GM12878 (cell line): ENCODE results near the gene SLC30A7. TPM values are rescaled to one million over a fixed set of nuclear protein-coding genes. Genes with fewer than 3 reads are reported as not detected.

ENCODE experiments used
- ATAC-seq: fragments of 200-7000 bp; cut with Tn5 transposase; 3 replicates; pipeline ENCODE4 v1.9.1; 2020; ENCODE audit warnings: mild to moderate bottlenecking, moderate library complexity
- BruUV-seq: library from RNA; stranded (reverse); fragments of 400-500 nt; replicated peaks from 2 replicates; lab custom pipeline; 2021; lab: Mats Ljungman, UMichigan
- CTCF ChIA-PET: fragments of 300-600 bp; sonication (Branson Sonifier 250); formaldehyde crosslinking; extraction: SDS; loops from one replicate; lab custom pipeline; 2021; ENCODE audit warnings: inconsistent platforms; lab: Yijun Ruan, JAX
- POLR2A ChIA-PET: fragments of 350-600 bp; formaldehyde crosslinking; extraction: SDS; loops from one replicate; lab custom pipeline; 2021; ENCODE audit warnings: inconsistent platforms; lab: Charles Lee
- RAD21 ChIA-PET: fragments of 300-600 bp; sonication (Branson Sonifier 250); formaldehyde crosslinking; loops from one replicate; lab custom pipeline; 2023; ENCODE audit warnings: antibody characterized with exemption; ENCODE audit not compliant: unreplicated experiment; lab: Charles Lee
- SMC1A ChIA-PET: fragments of 300-600 bp; sonication (Branson Sonifier 250); formaldehyde crosslinking; loops from one replicate; lab custom pipeline; 2023; ENCODE audit not compliant: unreplicated experiment, uncharacterized antibody; lab: Charles Lee
- DNase-seq: peaks from one replicate; pipeline ENCODE4 v3.0.0-alpha.2; 2011; ENCODE audit warnings: low read depth, low spot score
- FAIRE-seq: peaks from 3 replicates; lab custom pipeline; 2011; peaks lifted over from hg19 to GRCh38; lab: Jason Lieb, UNC
- H2AFZ ChIP-seq: 2 replicates; pipeline ENCODE4 v1.6.0; 2011; ENCODE audit warnings: low read depth, low read length, control low read depth; ENCODE audit not compliant: control insufficient read depth
- H3K27ac ChIP-seq: 2 replicates; pipeline ENCODE4 v1.5.1; 2011; ENCODE audit warnings: control low read depth; ENCODE audit not compliant: control insufficient read depth, insufficient read depth
- H3K27me3 ChIP-seq, 2 experiments: replicated peaks in 1 of 2; 2 replicates each; pipeline versions ENCODE4 v1.6.0 to v1.6.1; 2011; ENCODE audit warnings: low read length in 1 of 2; ENCODE audit not compliant: control insufficient read depth in 2 of 2, insufficient read depth in 2 of 2
- H3K36me3 ChIP-seq, 2 experiments: 2 replicates each; pipeline ENCODE4 v1.5.1; 2011; ENCODE audit warnings: low read length in 1 of 2; ENCODE audit not compliant: control insufficient read depth in 2 of 2, insufficient read depth in 2 of 2
- H3K4me1 ChIP-seq: 2 replicates; pipeline ENCODE4 v1.6.1; 2011; ENCODE audit warnings: mild to moderate bottlenecking, low read length, moderate library complexity, mixed read lengths; ENCODE audit not compliant: control insufficient read depth, insufficient read depth
- H3K4me2 ChIP-seq: 2 replicates; pipeline ENCODE4 v1.6.0; 2011; ENCODE audit warnings: control low read depth; ENCODE audit not compliant: control insufficient read depth, insufficient read depth
- H3K4me3 ChIP-seq: fragments of 200-600 bp; sonication (generic); 2 replicates; pipeline ENCODE4 v1.5.1; 2016
- H3K79me2 ChIP-seq: 2 replicates; pipeline ENCODE4 v1.6.0; 2011; ENCODE audit warnings: low read length; ENCODE audit not compliant: control insufficient read depth, insufficient read depth
- H3K9ac ChIP-seq: 2 replicates; pipeline ENCODE4 v1.8.0; 2011; ENCODE audit warnings: low read length, control low read depth, mixed read lengths; ENCODE audit not compliant: control insufficient read depth, insufficient read depth
- H3K9me3 ChIP-seq: replicated peaks from 3 replicates; pipeline ENCODE4 v1.5.1; 2011; ENCODE audit warnings: mild to moderate bottlenecking, low read length; ENCODE audit not compliant: control insufficient read depth, insufficient read depth
- H4K20me1 ChIP-seq: 2 replicates; pipeline ENCODE4 v1.6.0; 2011; ENCODE audit not compliant: control insufficient read depth, insufficient read depth
- CHD4 ChIP-seq: fragments of 200-600 bp; sonication (generic); IDR thresholded peaks from 2 replicates; pipeline ENCODE4 v1.6.1; 2016; ENCODE audit warnings: mild to moderate bottlenecking
- EED ChIP-seq: sonication (generic); IDR thresholded peaks from 2 replicates; pipeline ENCODE4 v1.6.1; 2016; ENCODE audit warnings: antibody characterized with exemption, low read depth
- IRF5 ChIP-seq: fragments of 450-650 bp; IDR thresholded peaks from 2 replicates; pipeline ENCODE4 v1.6.1; 2017; ENCODE audit warnings: borderline replicate concordance
- MAX ChIP-seq: IDR thresholded peaks from 2 replicates; pipeline ENCODE4 v1.6.1; 2012; ENCODE audit warnings: low read depth, low read length, improper control_type of control experiment
- NR2C2 ChIP-seq: IDR thresholded peaks from 2 replicates; pipeline ENCODE4 v1.6.1; 2011; ENCODE audit warnings: borderline replicate concordance, low read depth; ENCODE audit not compliant: control insufficient read depth, insufficient read length
- PAX8 ChIP-seq: fragments of 450-650 bp; IDR thresholded peaks from 2 replicates; pipeline ENCODE4 v1.6.1; 2017; ENCODE audit warnings: mild to moderate bottlenecking, moderate library complexity
- PKNOX1 ChIP-seq: fragments of 450-650 bp; IDR thresholded peaks from 2 replicates; pipeline ENCODE4 v1.6.1; 2016; ENCODE audit warnings: mild to moderate bottlenecking
- REST ChIP-seq: IDR thresholded peaks from 2 replicates; pipeline ENCODE4 v1.6.1; 2012; ENCODE audit warnings: mild to moderate bottlenecking, low read depth, low read length
- SREBF1 ChIP-seq: IDR thresholded peaks from 2 replicates; pipeline ENCODE4 v1.6.1; 2012; ENCODE audit warnings: mild to moderate bottlenecking, low read length
- SREBF2 ChIP-seq: IDR thresholded peaks from 2 replicates; pipeline ENCODE4 v1.6.1; 2012; ENCODE audit warnings: mild to moderate bottlenecking, low read length
- TCF12 ChIP-seq: IDR thresholded peaks from 2 replicates; pipeline ENCODE4 v1.6.1; 2011; ENCODE audit warnings: low read depth, mild to moderate bottlenecking, low read length
- ZBED1 ChIP-seq: IDR thresholded peaks from 2 replicates; pipeline ENCODE4 v1.6.1; 2016; ENCODE audit warnings: borderline replicate concordance
- ZBTB11 ChIP-seq: fragments of 450-650 bp; formaldehyde crosslinking; IDR thresholded peaks from 2 replicates; pipeline ENCODE4 v1.5.0; 2022; ENCODE audit warnings: mild to moderate bottlenecking, missing genetic modification characterization
- ZNF207 ChIP-seq: fragments of 450-650 bp; IDR thresholded peaks from 2 replicates; pipeline ENCODE4 v1.6.1; 2014; ENCODE audit warnings: antibody characterized with exemption, mild to moderate bottlenecking, borderline replicate concordance
- in situ Hi-C: fragments of 300-500 bp; cut with MboI; formaldehyde crosslinking; loops from 9 replicates; pipeline ENCODE4 v1.14.3; 2018; ENCODE audit warnings: mixed read lengths
- intact Hi-C: fragments of 100-400 bp; cut with micrococcal nuclease; formaldehyde crosslinking; loops from one replicate; pipeline ENCODE4 v1.14.2; 2022; ENCODE audit not compliant: unreplicated experiment
- polyA plus RNA-seq, 11 experiments: library from polyadenylated mRNA; depleted of rRNA in 4 of 11; unstranded in 6 of 11; stranded (reverse) in 5 of 11; fragments of >200 nt; fragmentation: Nextera tagmentation in 4 of 11; fragmentation: Illumina TruSeq in 1 of 11; extraction: Ambion mirVana in 4 of 11; extraction: Trizol in 1 of 11; gene quantifications; 1 replicate in 1 of 11; 2 replicates in 10 of 11; pipeline versions ENCODE4 v1.2.1 to v1.2.3, GENCODE V29; 2011 to 2016; ENCODE audit warnings: inconsistent platforms in 2 of 11, missing spikeins in 2 of 11, low read depth in 1 of 11
- total RNA-seq, 4 experiments: library from RNA; depleted of rRNA in 3 of 4; stranded (reverse); fragments of >200 nt in 3 of 4; fragmentation: Illumina TruSeq in 1 of 4; extraction: Trizol in 1 of 4; gene quantifications; 2 replicates each; pipeline versions ENCODE4 v1.2.1 to v1.2.3, GENCODE V29; 2013 to 2021

The SLC30A7 gene
- total and polyA plus RNA-seq, 10 of the 15 experiments (the other 5 are each of a cell fraction or from before 2014, with no cell fraction given) = 4.4 to 23.3 (median 16.9) TPM

GRCh38 chr1:100876291-100876690 lies 19.6 kb upstream of the SLC30A7 start (continued):
- TF ChIP-seq TCF12 (no peak), NR2C2 (no peak), PAX8 (no peak)

GRCh38 chr1:100879422-100879821 lies 16.5 kb upstream of the SLC30A7 start:
- Histone ChIP-seq H3K4me1 (no peaks in the 10 kb centered on the region), H2AFZ (no peak overlapping the region), H3K4me3 (no peak overlapping the region), H3K79me2 (no peaks in the 10 kb centered on the region), H3K27me3 (no peaks in the 10 kb centered on the region), H3K9ac (no peak overlapping the region), H3K27ac (no peak overlapping the region), H3K9me3 (no peaks in the 10 kb centered on the region), H3K36me3 (no peaks in the 10 kb centered on the region), H3K4me2 (no peak overlapping the region), H4K20me1 (no peaks in the 10 kb centered on the region)
- intact Hi-C loops = no loop called here
- POLR2A ChIA-PET = interaction anchor here (1.0 kb wide), 1 partner anchor 15 kb away, joined by 3 read pairs; the partner anchor contains the start of gene EXTL2
- FAIRE-seq (no peak), DNase-seq (no peak), ATAC-seq (no peak)
- BruUV-seq = no TSS peak
- RAD21 ChIA-PET = interaction anchor here (0.6 to 1.8 kb wide), 2 partner anchors 11 to 421 kb away, joined by 3 to 8 read pairs; no protein-coding TSS in a partner anchor
- in situ Hi-C loops = no loop called here
- SMC1A ChIA-PET = interaction anchor here (0.6 to 3.8 kb wide), 9 partner anchors 9 to 416 kb away, joined by 3 to 18 read pairs (median 3); partner anchors contain the start of gene EXTL2
- CTCF ChIA-PET = interaction anchor here (1.5 to 3.9 kb wide), 3 partner anchors 10 to 416 kb away, joined by 3 to 42 read pairs (median 6); no protein-coding TSS in a partner anchor
- TF ChIP-seq PKNOX1 (no peak), SREBF1 (no peak), SREBF2 (no peak), CHD4 (no peak), IRF5 (no peak), ZBTB11 (CRISPR knock-in tag) (no peak), ZNF207 (no peak), ZBED1 (no peak), REST (no peak), MAX (no peak), EED (no peak)
